ENCODE results near the gene NFX1.

GRCh38 chr9:33242609-33243134 is 47.6 kb upstream of the NFX1 start:
- TF ChIP-seq NFIX (CRISPR knock-in tag; IDR thresholded peaks at IDR 0.05; ENCODE audit: low read depth) (no peak), ATF3 (IDR thresholded peaks at IDR 0.05) (no peak), ATF3 (CRISPR knock-in tag; conservative IDR thresholded peaks at IDR 0.05) (no peak), TCF7L2 (IDR thresholded peaks at IDR 0.05; ENCODE audit: low read depth, low read length) (no peak), ZNF121 (CRISPR knock-in tag; conservative IDR thresholded peaks at IDR 0.05) (no peak), CTCF (IDR thresholded peaks at IDR 0.05 in 2 of 3, conservative IDR thresholded peaks at IDR 0.05 in 1 of 3; ENCODE audit: insufficient read depth in 2 of 3, low read depth in 1 of 3, low read length in 3 of 3) (no peak), POLR2AphosphoS5 (IDR thresholded peaks at IDR 0.05; ENCODE audit: control insufficient read depth, insufficient read depth, low read depth, low read length) (no peak), CBFA2T2 (conservative IDR thresholded peaks at IDR 0.05) (no peak), BRCA1 (IDR thresholded peaks at IDR 0.05) (no peak), BRCA1 (CRISPR knock-in tag; IDR thresholded peaks at IDR 0.05) (no peak), SETDB1 (IDR thresholded peaks at IDR 0.05; ENCODE audit: low read length) (no peak), NR2C2 (CRISPR knock-in tag; IDR thresholded peaks at IDR 0.05) (no peak), NR2C2 (tag; IDR thresholded peaks at IDR 0.05) (no peak)

Data from K562 (cell line).